Stimulated activated CD4-positive, alpha-beta T cell treated with anti-CD3 and anti-CD28 coated beads, Interleukin-15, amount 100 ng/mL, for 48 hours (primary cell): ENCODE data around the gene ANKMY1.

Source experiments
- DNase-seq, 2 donors: peaks; one replicate each; pipeline ENCODE4 v3.0.0-alpha.2; 2020; ENCODE audit warnings: low read depth in 2 of 2

ANKMY1 gene

DNA sequence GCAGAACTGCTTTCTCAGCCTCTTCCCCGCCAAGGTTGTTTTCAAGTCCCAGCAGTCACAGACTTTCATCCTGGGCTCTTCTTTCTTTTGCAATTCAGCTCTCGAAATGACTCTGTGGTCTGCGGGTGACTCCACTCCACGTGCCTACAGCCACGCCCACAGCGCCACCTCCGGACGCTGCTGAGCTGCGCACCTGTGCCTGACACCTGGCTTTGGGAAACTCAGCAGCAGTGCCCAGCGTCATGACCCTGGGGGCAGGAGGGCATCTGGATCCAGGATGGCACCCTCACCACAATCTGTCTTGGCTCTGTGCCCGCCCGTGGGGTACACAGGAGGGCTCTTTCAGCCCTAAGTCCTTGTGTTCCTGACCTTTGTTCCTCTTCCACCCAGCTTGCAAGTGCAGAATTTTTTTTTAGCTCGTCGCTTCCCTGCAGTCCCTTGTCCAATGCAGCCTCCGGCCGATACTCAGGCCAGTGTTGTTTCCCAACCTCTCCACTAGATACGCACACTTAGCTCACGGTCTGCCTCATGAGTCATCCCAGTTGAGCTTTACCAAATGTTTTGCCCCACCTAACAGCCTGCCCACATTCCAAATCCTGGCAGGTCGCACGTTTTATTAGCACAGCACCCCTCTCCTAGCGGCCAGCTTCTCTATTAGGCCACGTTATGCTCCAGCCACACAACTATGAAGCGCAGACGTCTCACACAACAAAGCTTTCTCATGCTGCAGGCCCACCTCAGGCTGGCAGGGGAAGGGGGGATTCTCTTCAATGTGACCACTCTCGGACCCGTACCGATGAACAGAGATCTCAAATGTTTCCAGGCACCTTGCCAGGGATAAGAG is 22.2 kb upstream of the ANKMY1 start:
- peak in 1 of 2 donors; percentile 65 for DNase-seq

DNA sequence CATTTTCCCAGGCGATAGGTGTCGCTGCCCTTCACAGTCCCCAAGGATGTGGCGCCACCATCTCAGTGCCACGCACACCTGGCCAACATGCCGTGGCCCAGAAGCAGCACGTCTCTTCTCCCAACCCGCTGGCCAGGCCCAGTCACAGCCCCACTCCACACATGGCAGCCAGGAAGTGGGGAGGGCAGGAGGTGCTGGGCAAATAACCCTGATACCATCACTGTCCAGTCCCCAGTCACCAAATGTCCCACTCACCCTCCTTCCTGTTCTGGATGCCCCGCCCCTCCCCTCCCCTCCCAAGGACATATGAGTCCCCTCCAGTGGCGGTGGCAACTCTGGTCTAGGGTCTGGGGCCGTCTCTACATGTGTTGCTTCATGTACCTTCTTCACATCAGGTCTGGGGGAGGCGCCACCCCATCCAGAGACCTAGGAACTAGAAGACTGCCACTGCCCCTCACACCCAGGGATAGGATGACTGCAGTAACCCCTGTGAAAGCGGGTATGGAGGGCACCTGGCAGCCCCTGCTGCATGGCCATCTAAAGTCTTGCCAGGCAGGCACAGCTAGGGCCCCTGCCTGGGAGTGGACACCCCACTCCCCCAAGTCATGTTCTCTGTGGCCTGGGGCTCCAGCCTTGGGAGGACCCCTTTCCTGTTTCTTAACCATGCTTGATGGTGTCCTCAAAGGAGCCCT is 21.4 kb upstream of the ANKMY1 start:
- DNase-seq = no peak

DNA sequence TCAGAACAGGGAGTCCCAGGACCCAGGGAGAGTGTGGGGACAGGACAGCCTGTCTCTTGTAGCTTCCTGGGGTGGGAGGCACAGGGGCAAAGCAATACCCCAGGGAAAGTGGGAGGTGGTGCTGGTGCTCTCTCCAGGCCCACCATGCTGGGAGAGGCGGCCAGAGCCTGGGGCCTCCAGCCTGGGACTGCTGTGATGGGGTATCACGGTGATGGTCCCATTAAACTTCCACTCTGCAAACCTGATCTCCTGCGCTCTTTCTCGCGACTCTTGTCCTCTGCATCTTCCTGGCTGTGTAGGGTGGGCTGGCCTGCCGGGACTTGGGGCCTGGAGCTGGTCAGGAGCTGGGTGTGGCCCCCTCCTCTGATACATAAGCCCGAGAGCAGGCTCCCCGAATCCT is 20.7 kb upstream of the ANKMY1 start:
- DNase-seq = no peak

DNA sequence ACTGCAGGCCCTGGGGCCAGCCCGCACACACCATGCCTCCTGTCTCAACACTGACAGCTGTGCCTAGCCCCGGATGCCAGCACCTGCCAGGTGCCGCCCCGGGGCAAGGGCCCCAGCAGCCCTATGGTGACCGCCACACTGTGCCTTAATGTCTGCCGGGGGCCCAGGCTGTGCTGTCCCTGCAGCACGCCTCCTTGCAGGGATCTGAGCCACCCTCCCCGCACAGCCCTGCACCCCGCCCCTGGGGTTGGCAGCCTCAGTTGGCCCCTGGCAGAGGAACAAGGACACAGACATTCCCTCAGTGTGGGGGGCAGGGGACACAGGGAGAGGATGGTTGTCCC is 20.3 kb upstream of the ANKMY1 start:
- DNase-seq = no peak

DNA sequence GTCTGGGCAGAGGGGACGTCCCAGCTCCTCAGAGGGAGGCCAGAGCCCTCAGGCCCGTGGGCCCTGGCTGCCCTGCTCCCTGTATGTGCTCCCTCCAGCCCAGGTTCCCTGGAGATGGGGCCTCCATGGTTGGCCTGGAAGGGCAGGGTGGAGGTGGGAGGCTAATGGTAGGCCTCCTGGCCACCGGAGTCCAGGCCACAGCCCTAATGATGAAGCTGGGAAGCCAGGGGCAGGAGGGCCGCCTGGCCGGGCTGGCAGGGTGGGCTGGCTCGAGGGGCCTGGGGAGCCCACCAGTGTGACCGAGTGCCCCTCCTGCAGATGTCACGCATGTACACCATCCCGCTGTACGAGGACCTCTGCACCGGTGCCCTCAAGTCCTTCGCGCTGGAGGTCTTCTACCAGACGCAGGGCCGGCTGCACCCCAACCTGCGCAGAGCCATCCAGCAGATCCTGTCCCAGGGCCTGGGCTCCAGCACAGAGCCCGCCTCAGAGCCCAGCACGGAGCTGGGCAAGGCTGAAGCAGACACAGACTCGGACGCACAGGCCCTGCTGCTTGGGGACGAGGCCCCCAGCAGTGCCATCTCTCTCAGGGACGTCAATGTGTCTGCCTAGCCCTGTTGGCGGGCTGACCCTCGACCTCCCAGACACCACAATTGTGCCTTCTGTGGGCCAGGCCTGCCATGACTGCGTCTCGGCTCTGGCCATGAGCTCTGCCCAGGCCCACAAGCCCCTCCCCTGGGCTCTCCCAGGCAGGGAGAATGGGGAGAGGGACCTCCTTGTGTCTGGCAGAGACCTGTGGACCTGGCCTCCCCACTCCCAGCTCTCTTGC is 19.7 kb upstream of the ANKMY1 start:
- DNase-seq = no peak

DNA sequence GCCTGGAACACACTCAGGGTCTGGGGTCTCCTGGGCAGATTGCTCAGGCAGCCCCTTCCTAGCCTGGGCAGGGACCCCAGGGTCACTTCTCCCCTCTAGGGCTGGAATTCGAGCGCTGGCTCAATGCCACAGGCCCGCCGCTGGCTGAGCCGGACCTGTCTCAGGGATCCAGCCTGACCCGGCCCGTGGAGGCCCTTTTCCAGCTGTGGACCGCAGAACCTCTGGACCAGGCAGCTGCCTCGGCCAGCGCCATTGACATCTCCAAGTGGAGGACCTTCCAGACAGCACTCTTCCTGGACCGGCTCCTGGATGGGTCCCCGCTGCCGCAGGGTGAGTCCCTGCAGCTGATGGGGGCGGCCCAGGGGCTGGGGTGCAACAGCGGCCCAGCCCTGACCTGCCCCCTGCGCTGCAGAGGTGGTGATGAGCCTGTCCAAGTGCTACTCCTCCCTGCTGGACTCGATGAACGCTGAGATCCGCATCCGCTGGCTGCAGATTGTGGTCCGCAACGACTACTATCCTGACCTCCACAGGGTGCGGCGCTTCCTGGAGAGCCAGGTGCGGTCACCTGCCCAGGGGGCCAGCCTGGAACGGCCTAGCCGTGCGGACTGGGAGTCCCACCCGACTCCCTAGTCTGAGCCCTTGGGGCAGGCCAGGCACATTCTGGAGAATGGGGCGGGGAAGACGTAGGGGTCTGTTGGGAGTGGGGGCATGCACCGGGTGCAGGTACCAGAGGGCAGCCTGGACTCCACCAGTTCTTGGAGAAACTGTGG is 18.8 kb upstream of the ANKMY1 start:
- DNase-seq = no peak

DNA sequence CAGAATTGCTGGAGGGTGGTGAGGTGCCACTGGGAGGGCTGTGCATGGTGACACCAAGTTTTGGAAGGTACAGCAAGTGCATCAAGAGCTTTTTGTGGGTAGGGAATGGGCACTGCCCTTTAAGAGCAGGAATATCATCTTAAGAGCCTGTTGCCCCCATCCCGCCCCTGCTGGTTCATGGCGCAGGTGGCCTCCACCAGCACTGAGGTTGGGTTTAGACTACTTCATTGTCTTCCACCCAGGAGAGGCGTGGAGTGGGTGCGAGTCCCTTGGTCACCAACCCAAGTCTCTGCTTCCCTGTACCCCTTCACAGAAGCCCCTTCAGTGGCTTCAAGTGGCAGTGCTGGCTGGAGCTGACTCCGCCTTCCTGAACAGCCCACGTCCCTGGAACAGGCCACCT is 18.2 kb upstream of the ANKMY1 start:
- DNase-seq = no peak

DNA sequence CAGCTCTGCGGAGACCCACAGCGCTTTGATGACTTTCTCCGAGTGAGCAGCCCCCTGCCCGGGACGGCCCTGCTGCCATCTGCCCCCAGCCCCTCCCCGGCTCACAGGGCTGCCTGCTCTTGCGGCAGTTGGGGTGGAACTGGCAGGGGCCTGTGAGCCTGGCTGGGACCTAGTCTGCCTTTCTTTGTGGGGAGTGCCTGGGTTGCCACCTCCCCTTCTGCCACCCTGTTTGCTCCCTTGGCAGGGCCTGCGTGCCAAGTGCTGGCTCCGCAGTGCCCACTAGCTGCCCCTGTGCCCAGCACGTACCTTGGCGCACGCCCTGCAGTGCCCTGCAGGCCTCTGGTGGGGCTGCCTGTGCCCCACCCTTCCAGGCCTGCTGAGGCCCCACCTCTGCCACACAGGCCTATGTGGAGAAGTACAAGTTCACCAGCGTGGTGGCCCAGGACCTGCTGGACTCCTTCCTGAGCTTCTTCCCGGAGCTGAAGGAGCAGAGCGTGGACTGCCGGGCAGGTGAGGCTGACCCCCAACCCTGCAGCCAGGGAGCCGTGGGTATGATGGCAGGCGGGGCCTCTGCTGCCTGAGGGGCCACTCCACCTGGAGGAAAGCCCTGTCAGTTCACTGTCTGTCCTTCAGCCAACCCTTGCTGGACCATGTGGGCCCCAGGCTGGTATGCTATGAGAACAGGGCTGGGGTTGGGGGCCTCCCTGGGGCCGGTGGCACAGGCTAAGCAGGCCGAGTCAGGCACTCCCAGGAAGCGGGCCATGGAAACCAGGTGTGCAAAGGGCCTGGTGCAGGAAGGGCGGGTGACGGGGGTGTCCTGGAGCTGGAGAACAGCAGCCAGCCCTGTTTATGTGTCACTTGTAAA is 17.5 kb upstream of the ANKMY1 start:
- no peak for DNase-seq

DNA sequence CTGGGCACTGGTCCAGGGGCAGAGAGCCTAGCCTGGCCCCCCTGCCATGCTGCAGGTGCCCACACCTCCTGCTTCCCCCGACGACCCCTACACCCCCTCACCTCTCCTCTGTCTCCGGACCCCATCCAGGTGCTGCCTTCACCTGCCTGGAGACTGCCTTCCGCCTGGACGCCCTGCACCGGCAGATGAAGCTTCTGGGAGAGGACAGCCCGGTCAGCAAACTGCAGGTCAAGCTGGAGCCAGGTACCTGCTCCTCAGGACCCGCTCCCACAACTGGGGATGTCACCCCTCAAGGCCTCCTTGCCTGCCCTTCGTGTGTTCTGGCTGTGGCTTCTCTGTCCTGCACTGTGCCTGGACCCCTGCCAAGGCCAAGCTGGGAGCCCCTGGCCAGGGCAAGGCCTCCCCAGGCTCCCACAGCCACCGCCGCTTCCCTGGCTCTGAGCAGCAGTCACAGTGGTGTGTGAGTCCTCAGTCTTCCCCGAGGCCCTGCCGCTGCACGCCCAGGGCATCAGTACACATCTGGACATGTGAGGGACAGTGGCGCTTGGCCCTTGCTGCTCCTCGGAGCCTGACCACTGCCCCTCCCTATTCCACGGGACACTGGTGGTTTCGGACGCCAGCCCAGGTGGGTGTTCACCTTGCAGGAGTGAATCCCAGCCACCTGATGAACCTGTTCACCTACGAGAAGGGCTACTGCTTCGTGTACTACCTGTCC is 16.8 kb upstream of the ANKMY1 start:
- DNase-seq = no peak

DNA sequence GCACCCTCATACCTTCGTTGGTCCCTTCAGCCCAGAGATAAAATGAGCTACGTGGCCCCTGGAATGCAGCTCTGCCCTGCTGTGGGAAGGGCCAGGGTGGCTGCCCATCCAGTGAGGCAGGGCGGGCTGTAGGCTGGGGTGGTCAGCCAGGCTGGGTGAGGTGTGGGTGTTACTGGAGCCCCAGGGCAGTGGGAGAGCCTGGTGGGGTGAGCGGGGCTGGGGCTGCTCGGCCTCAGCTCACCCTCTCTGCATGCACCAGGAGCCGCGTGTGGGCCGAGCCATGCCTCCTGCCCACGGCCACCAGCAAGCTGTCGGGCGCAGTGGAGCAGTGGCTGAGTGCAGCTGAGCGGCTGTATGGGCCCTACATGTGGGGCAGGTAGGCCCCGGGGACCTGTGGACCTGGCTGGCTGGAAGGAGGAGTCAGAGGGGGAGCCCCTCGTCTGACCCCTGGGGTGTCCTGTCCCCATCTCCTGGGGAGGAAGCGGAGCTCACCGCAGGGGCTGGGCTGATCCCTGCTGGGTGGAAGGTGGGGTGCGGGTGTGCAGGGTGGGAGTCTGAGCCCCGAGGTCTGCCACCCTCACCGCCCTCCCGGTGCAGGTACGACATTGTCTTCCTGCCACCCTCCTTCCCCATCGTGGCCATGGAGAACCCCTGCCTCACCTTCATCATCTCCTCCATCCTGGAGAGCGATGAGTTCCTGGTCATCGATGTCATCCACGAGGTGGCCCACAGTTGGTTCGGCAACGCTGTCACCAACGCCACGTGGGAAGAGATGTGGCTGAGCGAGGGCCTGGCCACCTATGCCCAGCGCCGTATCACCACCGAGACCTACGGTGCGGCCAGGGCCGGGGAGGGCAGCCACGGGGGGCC is 16.0 kb upstream of the ANKMY1 start:
- DNase-seq = no peak

DNA sequence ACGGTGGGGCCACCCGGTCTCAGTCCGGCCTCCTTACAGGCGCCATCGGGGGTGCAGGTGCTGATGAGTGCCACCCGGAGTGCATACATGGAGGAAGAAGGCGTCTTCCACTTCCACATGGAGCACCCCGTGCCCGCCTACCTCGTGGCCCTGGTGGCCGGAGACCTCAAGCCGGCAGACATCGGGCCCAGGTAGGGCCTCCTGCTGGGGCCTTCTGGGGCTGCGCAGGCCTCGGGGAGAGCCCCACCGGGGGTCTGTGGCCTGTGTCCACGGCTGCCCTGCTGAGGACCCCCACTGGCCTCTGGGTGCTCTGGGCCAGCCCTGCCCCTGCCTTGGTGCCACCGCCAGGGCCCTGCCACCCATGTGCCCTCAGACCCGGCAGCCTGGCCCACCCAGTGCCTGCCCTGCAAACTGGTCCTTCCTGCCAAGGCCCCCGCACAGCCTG is 15.3 kb upstream of the ANKMY1 start:
- DNase-seq = no peak

DNA sequence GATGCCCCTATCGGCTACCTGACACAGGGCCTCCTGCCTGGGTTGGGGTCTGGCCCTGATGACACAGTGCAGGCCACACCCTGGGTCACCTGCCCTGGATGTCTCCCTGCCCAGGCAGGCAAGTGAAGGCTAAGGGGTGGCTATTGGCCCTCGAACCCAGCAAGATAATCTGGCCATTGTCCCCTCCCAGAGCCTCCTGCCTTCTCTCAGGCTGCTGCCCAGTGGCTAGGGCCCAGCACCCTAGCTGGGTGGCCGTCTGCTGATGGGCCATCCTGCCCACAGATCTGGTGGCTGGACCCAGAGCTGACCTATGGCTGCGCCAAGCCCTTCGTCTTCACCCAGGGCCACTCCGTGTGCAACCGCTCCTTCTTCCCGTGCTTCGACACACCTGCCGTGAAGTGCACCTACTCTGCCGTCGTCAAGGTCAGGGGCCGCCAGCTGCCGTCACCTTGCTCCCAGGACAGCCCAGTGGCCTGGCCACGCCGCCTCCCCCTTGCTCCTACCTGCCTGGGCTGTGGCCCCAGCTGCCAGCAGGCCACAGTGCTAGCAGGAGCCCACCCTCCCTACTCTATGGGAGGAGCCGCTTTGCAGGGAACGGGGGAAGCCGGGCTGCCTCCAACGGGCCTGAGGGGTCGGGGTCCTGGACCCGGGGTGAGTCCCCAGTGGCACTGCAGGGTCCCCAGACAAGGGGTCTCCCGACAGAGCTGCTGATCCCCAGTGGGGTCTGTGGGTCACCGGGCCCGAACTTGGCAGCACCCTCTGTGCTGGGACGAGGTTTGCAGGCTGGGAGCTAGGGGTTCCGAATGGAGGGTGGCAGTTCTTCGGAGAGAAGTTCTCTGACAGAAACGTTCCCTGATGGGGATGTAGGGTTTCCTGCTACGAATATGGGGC is 14.6 kb upstream of the ANKMY1 start:
- no peak for DNase-seq

DNA sequence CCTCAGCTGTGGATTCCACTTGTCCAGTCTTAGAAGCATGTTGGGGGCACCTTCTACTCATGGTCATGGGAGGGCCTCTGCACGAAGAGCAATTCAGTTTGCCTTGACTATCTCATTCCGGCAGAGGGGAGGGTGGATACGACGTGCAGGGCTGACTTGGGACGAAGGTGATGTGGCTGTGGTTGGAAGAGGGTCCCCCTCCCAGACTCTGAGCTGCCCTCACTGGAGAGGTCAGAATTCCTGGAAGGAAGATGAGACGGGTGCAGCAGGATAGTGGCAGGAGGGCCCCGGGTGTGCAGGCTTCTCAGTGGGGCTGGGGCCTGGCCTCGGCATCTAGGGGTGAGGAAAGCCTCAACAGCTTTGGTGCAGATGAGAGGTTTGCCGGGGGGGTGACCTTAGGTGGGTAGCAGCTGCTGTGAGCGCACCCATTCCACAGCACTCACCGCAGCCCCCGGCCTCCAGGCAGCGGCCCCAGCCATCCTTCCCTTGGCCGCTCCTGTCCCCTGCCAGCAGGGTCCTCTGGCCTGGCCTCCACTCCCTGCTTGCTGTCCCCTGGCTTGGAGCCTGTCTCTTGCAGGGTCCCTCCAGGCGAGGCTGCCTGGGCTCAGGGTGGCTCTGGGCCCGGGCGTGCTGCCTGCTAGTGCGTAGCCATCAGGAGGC is 13.7 kb upstream of the ANKMY1 start:
- DNase-seq = no peak

DNA sequence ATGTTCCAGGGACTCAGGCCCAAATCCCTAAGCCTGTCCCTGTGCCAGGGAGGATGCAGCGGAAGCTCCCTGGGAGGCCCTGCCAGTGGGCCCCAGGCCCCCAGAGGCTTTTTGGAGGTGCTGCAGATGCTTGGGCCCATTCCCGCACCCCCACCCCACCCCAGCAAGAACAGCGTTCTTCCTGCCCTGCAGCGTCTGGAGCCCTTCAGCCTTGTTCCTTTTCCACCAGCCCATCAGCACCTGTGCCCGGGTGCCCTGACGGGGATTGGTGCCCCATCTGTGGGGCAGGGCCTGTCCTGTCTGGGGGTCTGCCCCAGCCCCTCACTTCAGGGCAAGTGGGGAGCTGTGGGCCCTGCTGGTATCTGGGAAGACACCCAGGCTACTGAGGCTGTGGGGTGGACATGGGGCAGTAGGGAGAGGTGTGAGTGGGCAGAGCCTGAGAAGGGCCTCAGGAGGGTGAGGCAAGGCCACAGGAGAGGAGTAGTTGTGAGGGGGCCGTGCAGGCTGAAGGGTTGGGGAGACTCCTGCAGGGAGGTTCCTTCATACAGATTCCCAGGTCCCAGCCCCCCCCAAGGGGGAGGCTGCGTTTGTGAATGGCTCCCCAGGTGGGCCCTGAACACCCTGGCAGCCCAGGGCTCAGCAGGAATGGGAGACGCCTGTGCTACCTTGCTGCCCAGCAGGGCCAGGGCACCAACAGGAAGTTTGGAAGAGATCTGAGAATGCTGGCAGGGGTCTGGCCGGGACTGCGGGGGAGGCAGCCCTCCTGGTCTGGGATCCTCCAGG is 12.9 kb upstream of the ANKMY1 start:
- no peak for DNase-seq

DNA sequence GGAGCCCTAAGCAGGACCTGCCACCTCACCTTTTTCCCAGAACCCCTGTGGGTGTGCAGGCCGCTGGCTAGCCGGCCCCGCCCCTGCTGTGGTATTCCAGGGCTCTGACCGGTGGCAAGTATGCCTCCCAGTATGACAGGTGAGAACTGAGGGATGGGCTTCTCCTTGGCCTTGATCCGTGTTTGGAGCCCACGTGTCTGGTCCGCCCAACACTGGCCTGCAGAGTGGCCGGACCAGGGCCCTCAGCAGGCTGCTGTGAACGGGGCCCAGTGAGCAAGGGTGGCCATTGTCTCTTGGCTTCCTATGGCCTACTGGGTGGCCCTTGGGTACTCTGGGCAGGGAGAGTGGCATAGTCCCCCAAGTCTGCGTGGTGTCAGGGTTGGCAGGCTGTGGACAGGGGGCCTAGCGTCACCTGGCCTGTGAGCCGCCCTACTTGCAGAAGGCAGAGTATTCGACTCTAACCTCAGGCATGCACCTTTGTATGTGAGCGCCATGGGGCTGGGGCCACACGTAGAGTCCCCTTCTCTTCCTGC is 12.3 kb upstream of the ANKMY1 start:
- DNase-seq = no peak

DNA sequence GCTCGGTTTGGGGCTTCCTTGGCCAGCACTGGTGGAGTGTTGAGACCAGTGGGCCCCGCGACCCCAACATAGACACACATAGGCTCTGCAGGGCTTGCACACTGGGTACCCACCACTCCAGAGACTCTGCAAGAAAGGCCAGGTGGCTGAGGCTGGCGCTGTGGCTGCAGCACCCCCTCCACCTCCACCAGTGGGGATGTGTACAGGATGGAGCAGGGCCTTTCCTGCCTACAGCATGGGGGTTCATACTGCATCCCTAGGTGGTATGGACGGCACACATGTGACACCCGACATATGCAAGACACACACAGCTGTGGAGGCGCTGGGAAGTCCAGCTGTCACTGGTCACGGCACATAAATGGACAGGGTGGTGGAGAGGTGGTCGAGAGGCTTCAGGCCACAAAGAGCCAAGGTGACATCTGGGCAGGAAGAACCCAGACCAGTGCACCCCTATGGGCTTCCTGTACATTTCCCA is 11.8 kb upstream of the ANKMY1 start:
- no peak for DNase-seq
